Vagina (tissue), 2 donors: ENCODE data around the gene RAD52.

Experiments
- CTCF ChIP-seq, 3 experiments: fragments of 450-650 bp in 2 of 3; fragments of 200-600 bp in 1 of 3; sonication (generic) in 1 of 3; IDR thresholded peaks; one replicate each; pipeline ENCODE4 v1.5.1; 2017 to 2019; ENCODE audit warnings: antibody characterized with exemption in 3 of 3, mild to moderate bottlenecking in 2 of 3, moderate library complexity in 2 of 3
- POLR2A ChIP-seq, 2 donors: fragments of 450-650 bp; IDR thresholded peaks; one replicate each; pipeline ENCODE4 v1.6.1; 2017; ENCODE audit warnings: antibody characterized with exemption in 2 of 2, mild to moderate bottlenecking in 2 of 2, moderate library complexity in 2 of 2

GRCh38 chr12:911191-911826, 38.2 kb downstream of the RAD52 start:
- TF ChIP-seq POLR2A (IDR thresholded peaks at IDR 0.05), result no peak
- TF ChIP-seq CTCF (IDR thresholded peaks at IDR 0.05), result no peak
